Ascending aorta (tissue), 2 donors: ENCODE data around the gene DOLK. TPM values are rescaled to one million over a fixed set of nuclear protein-coding genes. Genes with fewer than 3 reads are reported as not detected.

Experiments
- DNase-seq, 2 donors: peaks; one replicate each; pipeline ENCODE4 v3.0.0-alpha.2; 2019; ENCODE audit warnings: low spot score in 2 of 2
- H3K27ac ChIP-seq, 2 donors: fragments of 200-600 bp; sonication (generic); one replicate each; pipeline ENCODE4 v1.5.1; 2016 to 2017; ENCODE audit warnings: mild to moderate bottlenecking in 1 of 2
- H3K27me3 ChIP-seq: fragments of 200-600 bp; sonication (generic); one replicate; pipeline ENCODE4 v1.5.1; 2017
- H3K36me3 ChIP-seq, 2 donors: fragments of 200-600 bp; sonication (generic); one replicate each; pipeline ENCODE4 v1.5.1; 2016
- H3K4me1 ChIP-seq, 2 donors: fragments of 200-600 bp; sonication (generic); one replicate each; pipeline ENCODE4 v1.5.1; 2016 to 2017; ENCODE audit warnings: mild to moderate bottlenecking in 1 of 2
- H3K4me3 ChIP-seq, 2 donors: fragments of 200-600 bp; sonication (generic); one replicate each; pipeline ENCODE4 v1.5.1; 2016 to 2017; ENCODE audit warnings: mild to moderate bottlenecking in 1 of 2
- H3K9me3 ChIP-seq, 2 donors: fragments of 200-600 bp; sonication (generic); one replicate each; pipeline ENCODE4 v1.5.1; 2016
- CTCF ChIP-seq, 3 experiments: fragments of 200-600 bp in 2 of 3; fragments of 450-650 bp in 1 of 3; sonication (generic) in 2 of 3; IDR thresholded peaks; one replicate each; pipeline ENCODE4 v1.5.1; 2016 to 2019; ENCODE audit warnings: antibody characterized with exemption in 3 of 3, mild to moderate bottlenecking in 1 of 3, moderate library complexity in 1 of 3
- intact Hi-C: fragments of 100-400 bp; cut with DNase I; formaldehyde crosslinking; loops from one replicate; pipeline ENCODE4 v1.15.1; 2023
- total RNA-seq: library from RNA; depleted of rRNA; stranded (reverse); fragments of >200 nt; gene quantifications from one replicate; pipeline ENCODE4 v1.1.0, GENCODE V29; 2016

Gene DOLK
- total RNA-seq, 1 donor from 2014 or later, result 5.0 TPM

GRCh38 chr9:128909859-128910258 is 37.5 kb downstream of the DOLK start:
- H3K4me1 ChIP-seq, result peaks cover 37 to 59% of the 10 kb centered on the region in 2 donors
- no peaks in the 10 kb centered on the region for H3K9me3 ChIP-seq
- peak overlapping the region; percentile 94 to 95 for H3K27ac ChIP-seq
- TF ChIP-seq CTCF (IDR thresholded peaks at IDR 0.05), result no peak
- intact Hi-C loops, result no loop called here
- no peak for DNase-seq
- no peaks in the 10 kb centered on the region for H3K27me3 ChIP-seq
- peaks cover 43 to 47% of the 10 kb centered on the region in 2 donors for H3K36me3 ChIP-seq
- H3K4me3 ChIP-seq, result no peak overlapping the region

- no peak for TF ChIP-seq CTCF (IDR thresholded peaks at IDR 0.05)
- peaks cover 32 to 47% of the 10 kb centered on the region in 2 donors for H3K4me1 ChIP-seq
These were observed 39.0 kb downstream of the DOLK start for GRCh38 chr9:128908372-128908771.

GRCh38 chr9:128906741-128907140 is 40.7 kb downstream of the DOLK start:
- intact Hi-C loops, result no loop called here
- no peak for TF ChIP-seq CTCF (IDR thresholded peaks at IDR 0.05)
- Histone ChIP-seq H3K27ac (peak overlapping the region in 1 of 2 donors; percentile 6), H3K36me3 (peaks cover 39 to 40% of the 10 kb centered on the region in 2 donors), H3K4me3 (no peak overlapping the region), H3K9me3 (no peaks in the 10 kb centered on the region), H3K27me3 (no peaks in the 10 kb centered on the region), H3K4me1 (peaks cover 31 to 46% of the 10 kb centered on the region in 2 donors)
- no peak for DNase-seq

More at GRCh38 chr9:128908372-128908771, 39.0 kb downstream of the DOLK start:
- DNase-seq, result no peak
- Histone ChIP-seq H3K27ac (peak overlapping the region in 1 of 2 donors; percentile 94), H3K4me3 (no peak overlapping the region), H3K9me3 (no peaks in the 10 kb centered on the region), H3K27me3 (no peaks in the 10 kb centered on the region), H3K36me3 (peaks cover 40 to 43% of the 10 kb centered on the region in 2 donors)
- intact Hi-C loops, result no loop called here

- H3K9me3 ChIP-seq, result no peaks in the 10 kb centered on the region
- H3K27me3 ChIP-seq, result no peaks in the 10 kb centered on the region
- no peak overlapping the region for H3K4me3 ChIP-seq
- no peak for TF ChIP-seq CTCF (IDR thresholded peaks at IDR 0.05)
- intact Hi-C loops, result no loop called here
- peaks cover 27 to 40% of the 10 kb centered on the region in 2 donors for H3K4me1 ChIP-seq
- peak overlapping the region; percentile 47 to 86 for H3K27ac ChIP-seq
- peaks cover 39 to 40% of the 10 kb centered on the region in 2 donors for H3K36me3 ChIP-seq
- DNase-seq, result no peak
These were observed 41.4 kb downstream of the DOLK start for GRCh38 chr9:128905964-128906363.

- Histone ChIP-seq H3K27ac (peak overlapping the region; percentile 86 to 88), H3K9me3 (no peaks in the 10 kb centered on the region), H3K27me3 (no peaks in the 10 kb centered on the region), H3K36me3 (peaks cover 25 to 28% of the 10 kb centered on the region in 2 donors), H3K4me3 (no peak overlapping the region), H3K4me1 (peaks cover 11 to 21% of the 10 kb centered on the region in 2 donors)
- intact Hi-C loops, result no loop called here
- no peak for DNase-seq
- TF ChIP-seq CTCF (IDR thresholded peaks at IDR 0.05), result no peak
These were observed 43.4 kb downstream of the DOLK start for GRCh38 chr9:128903871-128904620.
